B cell (primary cell): ENCODE data around the gene MT1A. TPM values are rescaled to one million over a fixed set of nuclear protein-coding genes. Genes with fewer than 3 reads are reported as not detected.
A peak's percentile ranks its signal among the peaks of the same experiment; 100 is the strongest.

Experiments
- ATAC-seq: fragments of 200-7000 bp; cut with Tn5 transposase; one replicate; pipeline ENCODE4 v1.10.0; 2021; ENCODE audit warnings: low read depth, mild to moderate bottlenecking, moderate number of reproducible peaks, moderate library complexity
- CTCF ChIA-PET: fragments of 350-600 bp; sonication (Branson Sonifier 250); formaldehyde crosslinking; loops from one replicate; lab custom pipeline; 2021; ENCODE audit warnings: antibody characterized with exemption, inconsistent platforms; lab: Charles Lee
- POLR2A ChIA-PET: fragments of 350-600 bp; sonication (Branson Sonifier 250); formaldehyde crosslinking; loops from one replicate; lab custom pipeline; 2021; ENCODE audit warnings: antibody characterized with exemption; lab: Charles Lee
- DNase-seq: peaks from one replicate; pipeline ENCODE4 v3.0.0; 2013
- H2AFZ ChIP-seq: 2 replicates; pipeline ENCODE4 v1.6.1; 2012; ENCODE audit warnings: mild to moderate bottlenecking, low read depth, low read length; ENCODE audit not compliant: insufficient read depth, poor library complexity, severe bottlenecking
- H3K27ac ChIP-seq, 2 donors: 1 replicate in 1 of 2; 2 replicates in 1 of 2; pipeline ENCODE4 v1.5.1; 2012 to 2013; ENCODE audit warnings: low read length in 2 of 2, mild to moderate bottlenecking in 2 of 2, moderate library complexity in 1 of 2
- H3K27me3 ChIP-seq, 4 experiments: fragments of 200-600 bp in 1 of 4; sonication (generic) in 1 of 4; replicated peaks in 1 of 4; 1 replicate in 2 of 4; 2 replicates in 2 of 4; pipeline versions ENCODE4 v1.6.1 to v1.7.0; 2013 to 2016; ENCODE audit warnings: low read length in 3 of 4, mild to moderate bottlenecking in 2 of 4, mixed read lengths in 1 of 4, moderate library complexity in 1 of 4; ENCODE audit not compliant: insufficient read depth in 4 of 4, control insufficient read depth in 3 of 4; ENCODE audit errors: control extremely low read depth in 1 of 4
- H3K36me3 ChIP-seq, 2 experiments: replicated peaks in 1 of 2; 1 replicate in 1 of 2; 2 replicates in 1 of 2; pipeline versions ENCODE4 v1.6.1 to v1.7.1; 2013; ENCODE audit warnings: low read length in 1 of 2; ENCODE audit not compliant: insufficient read depth in 2 of 2, control insufficient read depth in 1 of 2; ENCODE audit errors: control extremely low read depth in 1 of 2, extremely low read depth in 1 of 2
- H3K4me1 ChIP-seq, 2 donors: fragments of 200-600 bp in 1 of 2; sonication (generic) in 1 of 2; 1 replicate in 1 of 2; 2 replicates in 1 of 2; pipeline versions ENCODE4 v1.5.1 to v1.6.1; 2013 to 2017; ENCODE audit warnings: low read length in 2 of 2; ENCODE audit not compliant: control insufficient read depth in 2 of 2, insufficient read depth in 2 of 2
- H3K4me2 ChIP-seq: replicated peaks from 2 replicates; pipeline ENCODE3; 2012; ENCODE audit warnings: mild to moderate bottlenecking, low read depth, low read length; ENCODE audit not compliant: poor library complexity, severe bottlenecking
- H3K4me3 ChIP-seq, 5 experiments: fragments of 200-600 bp in 1 of 5; sonication (generic) in 1 of 5; 1 replicate in 3 of 5; 2 replicates in 2 of 5; pipeline versions ENCODE4 v1.5.1 to v1.7.0; 2011 to 2016; ENCODE audit warnings: low read length in 4 of 5, mild to moderate bottlenecking in 4 of 5, low read depth in 2 of 5, control low read depth in 1 of 5, moderate library complexity in 1 of 5; ENCODE audit not compliant: insufficient read depth in 1 of 5; ENCODE audit errors: control extremely low read depth in 1 of 5, extremely low read depth in 1 of 5
- H3K79me2 ChIP-seq: fragments of 200-600 bp; sonication (generic); one replicate; pipeline ENCODE4 v1.6.0; 2016; ENCODE audit warnings: low read length; ENCODE audit not compliant: control insufficient read depth, insufficient read depth
- H3K9ac ChIP-seq: fragments of 200-600 bp; sonication (generic); 2 replicates; pipeline ENCODE4 v1.6.1; 2017; ENCODE audit warnings: mild to moderate bottlenecking, low read length, moderate library complexity
- H3K9me3 ChIP-seq, 3 donors: one replicate each; pipeline versions ENCODE4 v1.6.1 to v1.7.1; 2013; ENCODE audit warnings: low read length in 2 of 3; ENCODE audit not compliant: control insufficient read depth in 2 of 3, insufficient read depth in 1 of 3; ENCODE audit errors: control extremely low read depth in 1 of 3
- H4K20me1 ChIP-seq: 2 replicates; pipeline ENCODE4 v1.6.0; 2012; ENCODE audit warnings: mild to moderate bottlenecking, low read length; ENCODE audit not compliant: insufficient read depth, control insufficient read depth, poor library complexity, severe bottlenecking
- H3K27ac Mint-ChIP-seq: one replicate; pipeline ENCODE4 v1.8.0; 2021; ENCODE audit warnings: mixed read lengths
- H3K27me3 Mint-ChIP-seq: one replicate; pipeline ENCODE4 v1.8.0; 2021; ENCODE audit warnings: mixed read lengths
- H3K4me1 Mint-ChIP-seq: one replicate; pipeline ENCODE4 v1.8.0; 2021; ENCODE audit warnings: mixed read lengths
- H3K4me3 Mint-ChIP-seq: one replicate; pipeline ENCODE4 v1.8.0; 2021; ENCODE audit warnings: mixed read lengths
- H3K9me3 Mint-ChIP-seq: one replicate; pipeline ENCODE4 v1.8.0; 2022; ENCODE audit warnings: mixed read lengths; ENCODE audit not compliant: insufficient read depth
- CTCF ChIP-seq: fragments of 200-600 bp; IDR thresholded peaks from one replicate; pipeline ENCODE4 v1.8.0; 2022; ENCODE audit warnings: antibody characterized with exemption, mild to moderate bottlenecking
- EZH2 ChIP-seq: IDR thresholded peaks from 2 replicates; pipeline ENCODE4 v1.6.1; 2012; ENCODE audit warnings: borderline replicate concordance, low read depth, mild to moderate bottlenecking, moderate library complexity, low read length; ENCODE audit not compliant: insufficient read depth, poor library complexity, severe bottlenecking
- WGBS: methylation state at CpG from one replicate; pipeline ENCODE4 v1.1.5; 2013; ENCODE audit warnings: missing lambda C conversion rate; ENCODE audit not compliant: insufficient coverage; 5-methylcytosine and 5-hydroxymethylcytosine counted together
- intact Hi-C: fragments of 100-400 bp; cut with micrococcal nuclease; formaldehyde crosslinking; loops from one replicate; pipeline ENCODE4 v1.10.0; 2022
- polyA plus RNA-seq: library from polyadenylated mRNA; depleted of rRNA; stranded (reverse); fragments of >200 nt; gene quantifications from 2 replicates; pipeline ENCODE4 v1.2.3, GENCODE V29; 2012
- total RNA-seq, 2 donors: library from RNA; stranded (reverse); fragments of 120-200 nt in 1 of 2; gene quantifications; 1 replicate in 1 of 2; 2 replicates in 1 of 2; pipeline versions ENCODE4 v1.2.3 to v1.2.4, GENCODE V29; 2013 to 2022

MT1A gene
- total and polyA plus RNA-seq, 2 donors (not counting 1 experiment from before 2014, with no cell fraction given): not detected

GRCh38 chr16:56643833-56644232 lies 5.4 kb downstream of the MT1A start:
- no peaks in the 10 kb centered on the region for H3K9me3 Mint-ChIP-seq
- 53% methylated on average over 5 of the region's 5 CpGs for WGBS
- H2AFZ ChIP-seq: no peak overlapping the region
- H3K9ac ChIP-seq: peak overlapping the region; percentile 40
- H3K79me2 ChIP-seq: no peaks in the 10 kb centered on the region
- no peak for DNase-seq
- H3K4me3 ChIP-seq: peak overlapping the region in 2 of 5 experiments; percentile 33
- H3K9me3 ChIP-seq: peaks cover 0 to 4% (median 0%) of the 10 kb centered on the region in 3 donors
- intact Hi-C loops: loop anchor here (1.0 kb wide), 2 partner anchors 13 to 36 kb away; partner anchors contain the start of genes MT1F and MT2A
- H3K27me3 Mint-ChIP-seq: peaks cover 72% of the 10 kb centered on the region
- H3K4me1 ChIP-seq: peaks cover 14 to 16% of the 10 kb centered on the region in 2 donors
- no peaks in the 10 kb centered on the region for H4K20me1 ChIP-seq
- H3K27me3 ChIP-seq: peaks cover 0 to 68% (median 21%) of the 10 kb centered on the region in 4 experiments
- H3K27ac ChIP-seq: no peak overlapping the region
- TF ChIP-seq CTCF (no peak), EZH2 (no peak)
- peak overlapping the region; percentile 67 for H3K4me3 Mint-ChIP-seq
- CTCF ChIA-PET: interaction anchor here (0.7 to 2.1 kb wide), 7 partner anchors 9 to 130 kb away, joined by 3 to 12 read pairs (median 5); partner anchors contain the start of gene MT1B
- peaks cover 15% of the 10 kb centered on the region for H3K4me1 Mint-ChIP-seq
- no peaks in the 10 kb centered on the region for H3K36me3 ChIP-seq
- peak overlapping the region; percentile 65 for H3K4me2 ChIP-seq
- no peak for ATAC-seq
- H3K27ac Mint-ChIP-seq: no peak overlapping the region
- POLR2A ChIA-PET: interaction anchor here (0.6 to 1.4 kb wide), 2 partner anchors 35 to 274 kb away, joined by 3 to 9 read pairs; partner anchors contain the start of gene MT2A

GRCh38 chr16:56645311-56645710 lies 6.8 kb downstream of the MT1A start:
- no peaks in the 10 kb centered on the region for H3K9me3 Mint-ChIP-seq
- ATAC-seq (no peak), DNase-seq (no peak)
- no peak overlapping the region for H3K27ac ChIP-seq
- H3K9me3 ChIP-seq: peaks cover 0 to 4% (median 0%) of the 10 kb centered on the region in 3 donors
- ChIA-PET CTCF (interaction anchor here (2.1 kb wide), 1 partner anchor 57 kb away, joined by 12 read pairs; no protein-coding TSS in a partner anchor), POLR2A (no interaction called here)
- H3K4me2 ChIP-seq: no peak overlapping the region
- no peaks in the 10 kb centered on the region for H3K79me2 ChIP-seq
- no peaks in the 10 kb centered on the region for H4K20me1 ChIP-seq
- H3K27me3 ChIP-seq: peaks cover 0 to 56% (median 15%) of the 10 kb centered on the region in 4 experiments
- intact Hi-C loops: no loop called here
- no peak overlapping the region for H3K9ac ChIP-seq
- no peaks in the 10 kb centered on the region for H3K36me3 ChIP-seq
- peaks cover 15% of the 10 kb centered on the region for H3K4me1 Mint-ChIP-seq
- no peak overlapping the region for H2AFZ ChIP-seq
- no CpG with 5 or more reads among the region's 1 CpG for WGBS
- no peak overlapping the region for H3K4me3 Mint-ChIP-seq
- peaks cover 14 to 16% of the 10 kb centered on the region in 2 donors for H3K4me1 ChIP-seq
- H3K27me3 Mint-ChIP-seq: peaks cover 57% of the 10 kb centered on the region
- H3K4me3 ChIP-seq: no peak overlapping the region
- no peak for TF ChIP-seq CTCF
- TF ChIP-seq EZH2: no peak
- no peak overlapping the region for H3K27ac Mint-ChIP-seq
